Panc1 (cell line): ENCODE measurements around the gene AKAP11. TPM values are rescaled to one million over a fixed set of nuclear protein-coding genes. Genes with fewer than 3 reads are reported as not detected.

Experiments used
- ATAC-seq: fragments of 200-7000 bp; cut with Tn5 transposase; 2 replicates; pipeline ENCODE4 v1.9.1; 2020; ENCODE audit warnings: mild to moderate bottlenecking, moderate library complexity
- BruUV-seq: library from RNA; stranded (reverse); fragments of 400-500 nt; replicated peaks from 2 replicates; lab custom pipeline; 2021; lab: Mats Ljungman, UMichigan
- CTCF ChIA-PET: fragments of 300-600 bp; sonication (Branson Sonifier 250); formaldehyde crosslinking; loops from one replicate; lab custom pipeline; 2022; ENCODE audit warnings: antibody characterized with exemption; lab: Charles Lee
- POLR2A ChIA-PET: fragments of 300-600 bp; sonication (Branson Sonifier 250); formaldehyde crosslinking; loops from one replicate; lab custom pipeline; 2022; ENCODE audit warnings: antibody characterized with exemption; lab: Charles Lee
- DNase-seq: peaks from one replicate; pipeline ENCODE4 v3.0.0-alpha.2; 2010; ENCODE audit warnings: low read depth, low spot score
- H3K27ac ChIP-seq: 2 replicates; pipeline ENCODE4 v1.5.1; 2011; ENCODE audit warnings: mild to moderate bottlenecking, low read length, inconsistent platforms
- H3K27me3 ChIP-seq: fragments of 200-500 bp; sonication (Bioruptor generic); 2 replicates; pipeline ENCODE4 v1.6.0; 2014; ENCODE audit warnings: low read length, inconsistent platforms; ENCODE audit not compliant: control insufficient read depth, insufficient read depth
- H3K36me3 ChIP-seq: fragments of 200-500 bp; sonication (Bioruptor generic); 2 replicates; pipeline ENCODE4 v1.5.1; 2014; ENCODE audit warnings: inconsistent platforms, mild to moderate bottlenecking, low read length, moderate library complexity; ENCODE audit not compliant: control insufficient read depth, insufficient read depth
- H3K4me1 ChIP-seq: 2 replicates; pipeline ENCODE4 v1.5.1; 2011; ENCODE audit warnings: inconsistent platforms, mild to moderate bottlenecking, low read length, moderate library complexity; ENCODE audit not compliant: control insufficient read depth, insufficient read depth
- H3K4me3 ChIP-seq, 2 experiments: 2 replicates each; pipeline ENCODE4 v1.5.1; 2011 to 2012; ENCODE audit warnings: low read depth in 2 of 2, low read length in 2 of 2, mild to moderate bottlenecking in 2 of 2, inconsistent platforms in 1 of 2, moderate library complexity in 1 of 2
- H3K9me3 ChIP-seq: fragments of 200-500 bp; sonication (Bioruptor generic); 2 replicates; pipeline ENCODE4 v1.5.1; 2014; ENCODE audit warnings: low read depth, mild to moderate bottlenecking, inconsistent platforms, low read length, moderate library complexity; ENCODE audit not compliant: control insufficient read depth, insufficient read depth
- POLR2AphosphoS5 ChIP-seq: IDR thresholded peaks from 2 replicates; pipeline ENCODE4 v1.6.1; 2012; ENCODE audit warnings: mild to moderate bottlenecking, low read depth, low read length, moderate library complexity
- SIN3A ChIP-seq: IDR thresholded peaks from 2 replicates; pipeline ENCODE4 v1.6.1; 2012; ENCODE audit warnings: low read depth, mild to moderate bottlenecking, low read length, moderate library complexity, borderline replicate concordance; ENCODE audit not compliant: insufficient read depth
- TCF7L2 ChIP-seq: IDR thresholded peaks from 2 replicates; pipeline ENCODE4 v1.6.1; 2011; ENCODE audit warnings: mild to moderate bottlenecking, low read depth, low read length, inconsistent platforms
- in situ Hi-C: cut with HindIII; loops from 2 replicates; pipeline ENCODE4 v1.10.0; 2016; ENCODE audit warnings: low sequenced_read_pairs, low pct_unique_long_range_greater_than_20kb
- intact Hi-C: fragments of 100-400 bp; cut with micrococcal nuclease; formaldehyde crosslinking; loops from one replicate; pipeline ENCODE4 v1.10.0; 2022; ENCODE audit not compliant: unreplicated experiment
- total RNA-seq: library from RNA; stranded (reverse); gene quantifications from one replicate; pipeline ENCODE4 v1.2.1, GENCODE V29; 2021; ENCODE audit not compliant: unreplicated experiment
- TF ChIP-seq, protein P1 (sequence below): fragments of 450-650 bp; IDR thresholded peaks from 2 replicates; pipeline ENCODE4 v1.5.1; 2017; ENCODE audit warnings: mild to moderate bottlenecking
- TF ChIP-seq, protein P2 (sequence below), 2 experiments: IDR thresholded peaks; 2 replicates each; pipeline ENCODE4 v1.6.1; 2011 to 2012; ENCODE audit warnings: low read depth in 2 of 2, control low read depth in 1 of 2, low read length in 1 of 2, mild to moderate bottlenecking in 1 of 2, moderate library complexity in 1 of 2; ENCODE audit not compliant: insufficient read depth in 1 of 2

AKAP11 gene
- total RNA-seq, 1 experiment from 2014 or later, result 17.8 TPM

DNA sequence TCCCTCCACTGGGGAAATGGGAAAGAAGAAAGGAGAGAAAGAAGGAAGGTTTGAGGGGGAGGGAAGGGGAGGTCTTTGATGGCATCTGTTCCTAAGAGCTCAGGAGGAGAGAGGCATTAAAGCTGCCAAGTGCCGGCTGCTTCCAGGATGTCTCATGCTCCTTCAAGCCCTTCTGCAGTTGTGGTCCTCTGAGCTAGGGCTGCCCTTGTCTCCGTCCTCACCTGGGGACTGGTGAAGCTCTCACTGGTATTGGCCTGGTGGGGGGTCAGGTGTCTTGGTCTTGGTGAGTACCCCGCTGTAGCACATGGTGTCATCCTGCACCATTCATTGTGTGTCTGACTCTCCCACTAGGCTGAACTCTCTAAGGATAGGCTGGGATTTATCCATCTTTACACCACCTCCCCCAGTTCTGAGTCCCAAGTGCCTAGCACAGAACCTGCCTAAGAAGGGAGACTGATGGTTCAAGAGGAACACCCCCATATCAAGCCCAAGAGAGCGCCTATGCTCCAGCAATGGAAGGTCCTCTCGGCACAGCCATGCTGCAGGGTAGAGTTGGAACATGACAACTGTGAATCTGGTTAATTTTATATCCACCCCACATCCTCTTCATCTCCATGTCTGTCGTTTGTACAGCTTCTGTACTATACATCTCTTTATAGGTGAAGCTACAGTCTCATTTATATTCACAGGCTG lies 83.7 kb downstream of the AKAP11 start:
- ATAC-seq (no peak), DNase-seq (no peak)
- TF ChIP-seq, protein P1, sequence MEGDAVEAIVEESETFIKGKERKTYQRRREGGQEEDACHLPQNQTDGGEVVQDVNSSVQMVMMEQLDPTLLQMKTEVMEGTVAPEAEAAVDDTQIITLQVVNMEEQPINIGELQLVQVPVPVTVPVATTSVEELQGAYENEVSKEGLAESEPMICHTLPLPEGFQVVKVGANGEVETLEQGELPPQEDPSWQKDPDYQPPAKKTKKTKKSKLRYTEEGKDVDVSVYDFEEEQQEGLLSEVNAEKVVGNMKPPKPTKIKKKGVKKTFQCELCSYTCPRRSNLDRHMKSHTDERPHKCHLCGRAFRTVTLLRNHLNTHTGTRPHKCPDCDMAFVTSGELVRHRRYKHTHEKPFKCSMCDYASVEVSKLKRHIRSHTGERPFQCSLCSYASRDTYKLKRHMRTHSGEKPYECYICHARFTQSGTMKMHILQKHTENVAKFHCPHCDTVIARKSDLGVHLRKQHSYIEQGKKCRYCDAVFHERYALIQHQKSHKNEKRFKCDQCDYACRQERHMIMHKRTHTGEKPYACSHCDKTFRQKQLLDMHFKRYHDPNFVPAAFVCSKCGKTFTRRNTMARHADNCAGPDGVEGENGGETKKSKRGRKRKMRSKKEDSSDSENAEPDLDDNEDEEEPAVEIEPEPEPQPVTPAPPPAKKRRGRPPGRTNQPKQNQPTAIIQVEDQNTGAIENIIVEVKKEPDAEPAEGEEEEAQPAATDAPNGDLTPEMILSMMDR, result no peak
- TF ChIP-seq, protein P2, sequence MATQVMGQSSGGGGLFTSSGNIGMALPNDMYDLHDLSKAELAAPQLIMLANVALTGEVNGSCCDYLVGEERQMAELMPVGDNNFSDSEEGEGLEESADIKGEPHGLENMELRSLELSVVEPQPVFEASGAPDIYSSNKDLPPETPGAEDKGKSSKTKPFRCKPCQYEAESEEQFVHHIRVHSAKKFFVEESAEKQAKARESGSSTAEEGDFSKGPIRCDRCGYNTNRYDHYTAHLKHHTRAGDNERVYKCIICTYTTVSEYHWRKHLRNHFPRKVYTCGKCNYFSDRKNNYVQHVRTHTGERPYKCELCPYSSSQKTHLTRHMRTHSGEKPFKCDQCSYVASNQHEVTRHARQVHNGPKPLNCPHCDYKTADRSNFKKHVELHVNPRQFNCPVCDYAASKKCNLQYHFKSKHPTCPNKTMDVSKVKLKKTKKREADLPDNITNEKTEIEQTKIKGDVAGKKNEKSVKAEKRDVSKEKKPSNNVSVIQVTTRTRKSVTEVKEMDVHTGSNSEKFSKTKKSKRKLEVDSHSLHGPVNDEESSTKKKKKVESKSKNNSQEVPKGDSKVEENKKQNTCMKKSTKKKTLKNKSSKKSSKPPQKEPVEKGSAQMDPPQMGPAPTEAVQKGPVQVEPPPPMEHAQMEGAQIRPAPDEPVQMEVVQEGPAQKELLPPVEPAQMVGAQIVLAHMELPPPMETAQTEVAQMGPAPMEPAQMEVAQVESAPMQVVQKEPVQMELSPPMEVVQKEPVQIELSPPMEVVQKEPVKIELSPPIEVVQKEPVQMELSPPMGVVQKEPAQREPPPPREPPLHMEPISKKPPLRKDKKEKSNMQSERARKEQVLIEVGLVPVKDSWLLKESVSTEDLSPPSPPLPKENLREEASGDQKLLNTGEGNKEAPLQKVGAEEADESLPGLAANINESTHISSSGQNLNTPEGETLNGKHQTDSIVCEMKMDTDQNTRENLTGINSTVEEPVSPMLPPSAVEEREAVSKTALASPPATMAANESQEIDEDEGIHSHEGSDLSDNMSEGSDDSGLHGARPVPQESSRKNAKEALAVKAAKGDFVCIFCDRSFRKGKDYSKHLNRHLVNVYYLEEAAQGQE (IDR thresholded peaks at IDR 0.05; ENCODE audit: insufficient read depth in 1 of 2, low read depth in 2 of 2, low read length in 1 of 2), result no peak
- TF ChIP-seq TCF7L2 (no peak), POLR2AphosphoS5 (no peak), SIN3A (no peak)
- Histone ChIP-seq H3K27ac (no peak overlapping the region), H3K36me3 (no peaks in the 10 kb centered on the region), H3K4me3 (no peak overlapping the region), H3K27me3 (no peaks in the 10 kb centered on the region), H3K9me3 (no peaks in the 10 kb centered on the region), H3K4me1 (no peaks in the 10 kb centered on the region)
- in situ Hi-C loops (no loop called here), intact Hi-C loops (no loop called here)
- ChIA-PET POLR2A (no interaction called here), CTCF (no interaction called here)
- BruUV-seq, result no TSS peak

GRCh38 chr13:42356184-42356575 lies 84.2 kb downstream of the AKAP11 start:
- Histone ChIP-seq H3K9me3 (no peaks in the 10 kb centered on the region), H3K27ac (no peak overlapping the region), H3K4me1 (no peaks in the 10 kb centered on the region), H3K27me3 (no peaks in the 10 kb centered on the region), H3K4me3 (no peak overlapping the region), H3K36me3 (no peaks in the 10 kb centered on the region)
- in situ Hi-C loops, result no loop called here
- ChIA-PET CTCF (no interaction called here), POLR2A (no interaction called here)
- intact Hi-C loops, result no loop called here
- BruUV-seq, result no TSS peak
- TF ChIP-seq, protein P1, result no peak
- TF ChIP-seq, protein P2 (IDR thresholded peaks at IDR 0.05; ENCODE audit: insufficient read depth in 1 of 2, low read depth in 2 of 2, low read length in 1 of 2), result no peak
- TF ChIP-seq SIN3A (no peak), POLR2AphosphoS5 (no peak), TCF7L2 (no peak)
- ATAC-seq (no peak), DNase-seq (no peak)
